ENCODE results near the gene SMARCA5.

Gene SMARCA5, protein sequence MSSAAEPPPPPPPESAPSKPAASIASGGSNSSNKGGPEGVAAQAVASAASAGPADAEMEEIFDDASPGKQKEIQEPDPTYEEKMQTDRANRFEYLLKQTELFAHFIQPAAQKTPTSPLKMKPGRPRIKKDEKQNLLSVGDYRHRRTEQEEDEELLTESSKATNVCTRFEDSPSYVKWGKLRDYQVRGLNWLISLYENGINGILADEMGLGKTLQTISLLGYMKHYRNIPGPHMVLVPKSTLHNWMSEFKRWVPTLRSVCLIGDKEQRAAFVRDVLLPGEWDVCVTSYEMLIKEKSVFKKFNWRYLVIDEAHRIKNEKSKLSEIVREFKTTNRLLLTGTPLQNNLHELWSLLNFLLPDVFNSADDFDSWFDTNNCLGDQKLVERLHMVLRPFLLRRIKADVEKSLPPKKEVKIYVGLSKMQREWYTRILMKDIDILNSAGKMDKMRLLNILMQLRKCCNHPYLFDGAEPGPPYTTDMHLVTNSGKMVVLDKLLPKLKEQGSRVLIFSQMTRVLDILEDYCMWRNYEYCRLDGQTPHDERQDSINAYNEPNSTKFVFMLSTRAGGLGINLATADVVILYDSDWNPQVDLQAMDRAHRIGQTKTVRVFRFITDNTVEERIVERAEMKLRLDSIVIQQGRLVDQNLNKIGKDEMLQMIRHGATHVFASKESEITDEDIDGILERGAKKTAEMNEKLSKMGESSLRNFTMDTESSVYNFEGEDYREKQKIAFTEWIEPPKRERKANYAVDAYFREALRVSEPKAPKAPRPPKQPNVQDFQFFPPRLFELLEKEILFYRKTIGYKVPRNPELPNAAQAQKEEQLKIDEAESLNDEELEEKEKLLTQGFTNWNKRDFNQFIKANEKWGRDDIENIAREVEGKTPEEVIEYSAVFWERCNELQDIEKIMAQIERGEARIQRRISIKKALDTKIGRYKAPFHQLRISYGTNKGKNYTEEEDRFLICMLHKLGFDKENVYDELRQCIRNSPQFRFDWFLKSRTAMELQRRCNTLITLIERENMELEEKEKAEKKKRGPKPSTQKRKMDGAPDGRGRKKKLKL

DNA sequence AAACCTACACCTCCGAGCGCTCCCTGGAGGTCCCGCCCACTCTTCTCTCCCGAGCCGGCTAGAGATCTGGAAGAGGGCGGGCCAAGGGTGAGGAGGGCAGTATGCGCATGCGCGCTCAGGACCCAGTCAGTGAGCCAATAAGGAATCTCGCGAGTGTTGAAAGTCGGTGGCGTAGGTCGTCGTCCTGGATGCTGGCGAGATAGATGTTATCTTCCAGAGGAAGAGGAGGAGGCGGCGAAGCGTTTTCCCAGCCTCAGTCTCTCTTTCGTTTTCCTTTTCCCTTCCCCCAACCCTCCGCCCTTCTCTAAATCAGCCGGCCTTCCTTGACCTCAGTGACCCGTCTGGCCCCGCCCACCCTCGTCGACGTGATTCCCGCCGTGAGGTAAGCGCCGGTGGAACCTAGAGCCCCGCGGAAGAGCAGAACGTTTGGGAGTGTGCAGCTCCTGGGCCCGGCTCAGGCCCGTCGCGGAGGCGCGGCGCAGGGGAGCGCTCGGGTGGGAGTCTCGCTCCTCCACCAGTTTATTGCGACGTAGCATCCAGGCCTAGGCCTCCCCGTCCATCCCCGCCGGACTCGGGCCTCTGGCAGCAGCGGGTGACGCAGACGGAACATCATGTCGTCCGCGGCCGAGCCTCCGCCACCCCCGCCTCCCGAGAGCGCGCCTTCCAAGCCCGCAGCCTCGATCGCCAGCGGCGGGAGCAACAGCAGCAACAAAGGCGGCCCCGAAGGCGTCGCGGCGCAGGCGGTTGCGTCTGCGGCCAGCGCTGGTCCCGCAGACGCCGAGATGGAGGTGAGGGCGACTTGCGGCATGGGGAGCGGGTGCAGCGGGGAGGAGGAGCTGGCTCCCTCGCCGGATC lies at the start of gene SMARCA5:
TSS of gene SMARCA5 (plus strand) at position 389 of the 855 bp plus-strand sequence. CDS start at position 612, 223 bp downstream.
- Histone ChIP-seq H3K9ac (ENCODE audit: low read length) (peak within 1 kb of the TSS; percentile 92), H3K4me3 (ENCODE audit: low read length) (peak within 1 kb of the TSS; percentile 94), H3K9me3 (ENCODE audit: control insufficient read depth, low read length) (no peaks in the 10 kb centered on the region), H3K4me1 (ENCODE audit: control insufficient read depth, insufficient read depth, low read length) (peaks cover 23% of the 10 kb centered on the region), H3K36me3 (ENCODE audit: control insufficient read depth, insufficient read depth, low read length, severe bottlenecking) (peaks cover 13% of the 10 kb centered on the region), H3K27me3 (replicated peaks; ENCODE audit: control insufficient read depth, insufficient read depth, low read length) (no peaks in the 10 kb centered on the region)
- DNase-seq (ENCODE audit: low read depth) = peak; percentile 99

DNA sequence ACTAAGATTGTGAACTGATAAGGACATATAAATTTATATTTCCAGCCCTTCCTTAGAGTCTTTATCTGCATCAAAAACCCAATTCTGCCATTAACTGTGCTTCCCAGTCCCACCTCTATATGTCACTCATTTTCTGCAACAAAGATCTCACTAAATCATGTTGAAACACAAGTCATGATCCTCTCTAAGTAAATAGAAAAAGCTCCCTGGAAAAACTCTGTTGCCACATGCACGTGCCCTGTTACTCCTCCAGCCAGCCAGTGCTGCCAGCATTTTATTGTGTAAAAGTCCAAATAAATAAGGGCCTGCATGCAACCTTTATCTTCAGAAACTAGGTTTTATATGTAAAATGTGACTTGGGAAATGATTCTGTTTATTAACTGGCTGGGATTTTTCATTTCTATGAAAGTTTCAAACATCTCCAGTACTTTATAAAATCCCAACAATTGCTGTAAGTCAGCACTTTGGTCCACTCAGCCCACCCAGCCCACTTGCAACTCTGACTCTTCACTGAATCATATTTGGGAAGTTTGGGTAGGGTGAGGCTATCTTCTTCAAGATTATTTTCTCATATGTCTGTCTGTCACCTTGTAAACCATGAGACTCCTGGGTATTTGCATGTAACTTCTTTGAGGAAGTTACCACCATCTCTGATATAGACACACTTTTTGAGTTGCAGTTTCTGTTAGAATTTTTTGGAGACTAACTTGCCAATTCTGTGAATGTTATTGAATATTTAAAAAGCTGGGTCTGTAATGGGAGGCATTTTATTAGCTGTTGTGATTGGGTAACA lies 40.0 kb upstream of the SMARCA5 start:
- no peaks in the 10 kb centered on the region for H3K27me3 ChIP-seq (replicated peaks; ENCODE audit: control insufficient read depth, insufficient read depth, low read length)
- H3K4me3 ChIP-seq (ENCODE audit: low read length) = no peak overlapping the region
- H3K4me1 ChIP-seq (ENCODE audit: control insufficient read depth, insufficient read depth, low read length) = peaks cover 8% of the 10 kb centered on the region
- H3K36me3 ChIP-seq (ENCODE audit: control insufficient read depth, insufficient read depth, low read length, severe bottlenecking) = peaks cover 19% of the 10 kb centered on the region
- H3K9me3 ChIP-seq (ENCODE audit: control insufficient read depth, low read length) = no peaks in the 10 kb centered on the region
- H3K9ac ChIP-seq (ENCODE audit: low read length) = no peak overlapping the region
- DNase-seq (ENCODE audit: low read depth) = peak; percentile 32

GRCh38 chr4:143477487-143477886 lies 36.0 kb upstream of the SMARCA5 start:
- Histone ChIP-seq H3K9ac (ENCODE audit: low read length) (no peak overlapping the region), H3K9me3 (ENCODE audit: control insufficient read depth, low read length) (no peaks in the 10 kb centered on the region), H3K27me3 (replicated peaks; ENCODE audit: control insufficient read depth, insufficient read depth, low read length) (no peaks in the 10 kb centered on the region), H3K4me1 (ENCODE audit: control insufficient read depth, insufficient read depth, low read length) (peaks cover 8% of the 10 kb centered on the region), H3K36me3 (ENCODE audit: control insufficient read depth, insufficient read depth, low read length, severe bottlenecking) (peaks cover 3% of the 10 kb centered on the region), H3K4me3 (ENCODE audit: low read length) (no peak overlapping the region)
- DNase-seq (ENCODE audit: low read depth) = no peak

DNA sequence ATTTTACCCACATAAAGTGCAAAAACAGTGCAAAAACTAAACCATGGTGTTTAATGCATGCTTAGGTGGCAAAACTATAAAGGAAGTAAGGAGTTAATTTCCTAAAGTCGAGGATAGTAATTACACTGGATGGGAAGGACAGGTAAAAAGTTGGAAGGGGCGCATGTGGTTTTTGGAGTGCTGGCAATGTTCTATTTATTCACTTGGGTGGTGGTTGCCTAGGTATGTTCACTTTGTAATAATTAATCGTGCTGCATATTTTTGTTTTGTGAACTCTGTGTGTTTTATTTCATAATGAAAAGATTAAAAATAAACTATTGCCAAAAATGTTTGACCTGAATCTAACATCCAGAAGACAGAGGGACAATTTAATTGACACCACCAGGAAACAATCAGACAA lies 32.1 kb upstream of the SMARCA5 start:
- H3K4me3 ChIP-seq (ENCODE audit: low read length) = no peak overlapping the region
- no peaks in the 10 kb centered on the region for H3K36me3 ChIP-seq (ENCODE audit: control insufficient read depth, insufficient read depth, low read length, severe bottlenecking)
- H3K9ac ChIP-seq (ENCODE audit: low read length) = no peak overlapping the region
- DNase-seq (ENCODE audit: low read depth) = no peak
- no peaks in the 10 kb centered on the region for H3K9me3 ChIP-seq (ENCODE audit: control insufficient read depth, low read length)
- no peaks in the 10 kb centered on the region for H3K4me1 ChIP-seq (ENCODE audit: control insufficient read depth, insufficient read depth, low read length)
- no peaks in the 10 kb centered on the region for H3K27me3 ChIP-seq (replicated peaks; ENCODE audit: control insufficient read depth, insufficient read depth, low read length)

- DNase-seq (ENCODE audit: low read depth) = peak; percentile 82
- no peak overlapping the region for H3K9ac ChIP-seq (ENCODE audit: low read length)
- no peaks in the 10 kb centered on the region for H3K4me1 ChIP-seq (ENCODE audit: control insufficient read depth, insufficient read depth, low read length)
- no peaks in the 10 kb centered on the region for H3K9me3 ChIP-seq (ENCODE audit: control insufficient read depth, low read length)
- H3K4me3 ChIP-seq (ENCODE audit: low read length) = no peak overlapping the region
- H3K36me3 ChIP-seq (ENCODE audit: control insufficient read depth, insufficient read depth, low read length, severe bottlenecking) = no peaks in the 10 kb centered on the region
- no peaks in the 10 kb centered on the region for H3K27me3 ChIP-seq (replicated peaks; ENCODE audit: control insufficient read depth, insufficient read depth, low read length)
These were observed 30.7 kb upstream of the SMARCA5 start for GRCh38 chr4:143482840-143483239.

GRCh38 chr4:143486314-143486713 lies 27.2 kb upstream of the SMARCA5 start:
- Histone ChIP-seq H3K9me3 (ENCODE audit: control insufficient read depth, low read length) (no peaks in the 10 kb centered on the region), H3K9ac (ENCODE audit: low read length) (no peak overlapping the region), H3K4me1 (ENCODE audit: control insufficient read depth, insufficient read depth, low read length) (peaks cover 2% of the 10 kb centered on the region), H3K36me3 (ENCODE audit: control insufficient read depth, insufficient read depth, low read length, severe bottlenecking) (no peaks in the 10 kb centered on the region), H3K27me3 (replicated peaks; ENCODE audit: control insufficient read depth, insufficient read depth, low read length) (no peaks in the 10 kb centered on the region), H3K4me3 (ENCODE audit: low read length) (no peak overlapping the region)
- DNase-seq (ENCODE audit: low read depth) = no peak

- no peak overlapping the region for H3K9ac ChIP-seq (ENCODE audit: low read length)
- H3K27me3 ChIP-seq (replicated peaks; ENCODE audit: control insufficient read depth, insufficient read depth, low read length) = no peaks in the 10 kb centered on the region
- DNase-seq (ENCODE audit: low read depth) = no peak
- no peak overlapping the region for H3K4me3 ChIP-seq (ENCODE audit: low read length)
- no peaks in the 10 kb centered on the region for H3K36me3 ChIP-seq (ENCODE audit: control insufficient read depth, insufficient read depth, low read length, severe bottlenecking)
- no peaks in the 10 kb centered on the region for H3K9me3 ChIP-seq (ENCODE audit: control insufficient read depth, low read length)
- H3K4me1 ChIP-seq (ENCODE audit: control insufficient read depth, insufficient read depth, low read length) = peaks cover 2% of the 10 kb centered on the region
These were observed 24.8 kb upstream of the SMARCA5 start for GRCh38 chr4:143488687-143489086.

GRCh38 chr4:143489106-143489505 lies 24.4 kb upstream of the SMARCA5 start:
- H3K9ac ChIP-seq (ENCODE audit: low read length) = no peak overlapping the region

DNA sequence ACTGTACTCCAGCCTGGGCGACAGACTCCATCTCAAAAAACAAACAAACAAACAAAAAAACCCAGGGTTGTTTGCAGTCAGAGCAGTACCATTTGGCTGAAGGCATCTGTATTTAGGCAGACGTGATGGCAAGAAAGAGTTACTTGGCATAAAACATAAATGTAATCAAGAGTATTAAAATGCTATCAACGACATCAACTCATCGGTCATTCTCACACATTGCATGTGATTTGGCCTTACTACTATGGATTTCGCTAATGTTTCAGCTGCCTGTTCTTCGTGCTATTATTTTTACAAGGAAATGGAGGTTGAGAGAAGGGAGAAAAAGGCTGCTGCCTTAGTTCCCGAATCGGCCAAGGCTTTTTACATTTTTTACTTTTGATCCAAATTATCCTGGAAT lies 15.5 kb upstream of the SMARCA5 start:
- DNase-seq (ENCODE audit: low read depth) = no peak
- H3K9ac ChIP-seq (ENCODE audit: low read length) = no peak overlapping the region
- no peaks in the 10 kb centered on the region for H3K36me3 ChIP-seq (ENCODE audit: control insufficient read depth, insufficient read depth, low read length, severe bottlenecking)
- H3K9me3 ChIP-seq (ENCODE audit: control insufficient read depth, low read length) = no peaks in the 10 kb centered on the region
- H3K4me3 ChIP-seq (ENCODE audit: low read length) = no peak overlapping the region
- H3K27me3 ChIP-seq (replicated peaks; ENCODE audit: control insufficient read depth, insufficient read depth, low read length) = no peaks in the 10 kb centered on the region
- H3K4me1 ChIP-seq (ENCODE audit: control insufficient read depth, insufficient read depth, low read length) = no peaks in the 10 kb centered on the region

More at GRCh38 chr4:143489106-143489505, 24.4 kb upstream of the SMARCA5 start:
- peaks cover 2% of the 10 kb centered on the region for H3K4me1 ChIP-seq (ENCODE audit: control insufficient read depth, insufficient read depth, low read length)
- no peaks in the 10 kb centered on the region for H3K27me3 ChIP-seq (replicated peaks; ENCODE audit: control insufficient read depth, insufficient read depth, low read length)
- no peaks in the 10 kb centered on the region for H3K36me3 ChIP-seq (ENCODE audit: control insufficient read depth, insufficient read depth, low read length, severe bottlenecking)
- H3K4me3 ChIP-seq (ENCODE audit: low read length) = no peak overlapping the region
- no peaks in the 10 kb centered on the region for H3K9me3 ChIP-seq (ENCODE audit: control insufficient read depth, low read length)
- no peak for DNase-seq (ENCODE audit: low read depth)

DNA sequence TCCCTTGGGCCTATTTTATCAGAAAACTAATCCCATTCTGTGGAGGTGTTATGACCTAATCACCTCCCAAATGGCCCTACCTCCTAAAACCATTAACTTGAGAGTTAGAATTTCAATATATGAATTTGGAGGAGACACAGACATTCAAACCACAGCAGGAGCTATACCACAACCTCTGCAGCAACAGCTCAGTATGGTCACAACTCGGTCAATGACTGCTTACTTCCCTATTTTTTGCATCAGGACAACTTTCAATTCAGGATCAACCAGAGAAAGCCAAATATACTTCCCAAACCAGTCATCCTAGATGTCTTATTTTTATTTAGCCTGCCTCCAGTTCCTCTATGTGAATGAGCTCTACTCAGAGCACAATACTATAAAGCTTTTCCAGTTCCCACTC lies 11.3 kb upstream of the SMARCA5 start:
- no peak for DNase-seq (ENCODE audit: low read depth)
- Histone ChIP-seq H3K4me1 (ENCODE audit: control insufficient read depth, insufficient read depth, low read length) (no peaks in the 10 kb centered on the region), H3K36me3 (ENCODE audit: control insufficient read depth, insufficient read depth, low read length, severe bottlenecking) (no peaks in the 10 kb centered on the region), H3K9me3 (ENCODE audit: control insufficient read depth, low read length) (no peaks in the 10 kb centered on the region), H3K27me3 (replicated peaks; ENCODE audit: control insufficient read depth, insufficient read depth, low read length) (no peaks in the 10 kb centered on the region), H3K4me3 (ENCODE audit: low read length) (no peak overlapping the region), H3K9ac (ENCODE audit: low read length) (no peak overlapping the region)

Data from adipocyte (in vitro differentiated cells).